GM21723 (cell line): Measurements from ENCODE around the gene SESTD1.

Experiments
- ATAC-seq: cut with Tn5 transposase; IDR thresholded peaks from one replicate; pipeline ENCODE4 v1.9.1; 2021; ENCODE audit warnings: mild to moderate bottlenecking, moderate library complexity; ENCODE audit not compliant: unreplicated experiment

The SESTD1 gene

DNA sequence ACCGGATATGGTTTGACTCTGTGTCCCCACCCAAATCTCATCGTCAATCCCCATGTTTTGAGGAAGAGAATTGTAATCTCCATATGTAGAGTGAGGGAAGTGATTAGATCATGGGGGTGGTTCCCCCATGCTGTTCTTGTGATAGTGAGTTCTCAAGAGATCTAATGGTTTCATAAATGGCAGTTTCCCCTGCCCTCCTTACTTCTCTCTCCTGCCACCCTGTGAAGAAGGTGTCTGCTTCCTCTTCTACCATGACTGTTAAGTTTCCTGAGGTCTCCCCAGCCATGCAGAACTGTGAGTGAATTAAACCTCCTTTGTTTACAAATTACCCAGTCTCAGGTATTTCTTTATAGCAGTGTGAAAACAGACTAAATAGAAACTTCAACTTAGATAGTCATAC, 69.5 kb downstream of the SESTD1 start:
- no peak for ATAC-seq

DNA sequence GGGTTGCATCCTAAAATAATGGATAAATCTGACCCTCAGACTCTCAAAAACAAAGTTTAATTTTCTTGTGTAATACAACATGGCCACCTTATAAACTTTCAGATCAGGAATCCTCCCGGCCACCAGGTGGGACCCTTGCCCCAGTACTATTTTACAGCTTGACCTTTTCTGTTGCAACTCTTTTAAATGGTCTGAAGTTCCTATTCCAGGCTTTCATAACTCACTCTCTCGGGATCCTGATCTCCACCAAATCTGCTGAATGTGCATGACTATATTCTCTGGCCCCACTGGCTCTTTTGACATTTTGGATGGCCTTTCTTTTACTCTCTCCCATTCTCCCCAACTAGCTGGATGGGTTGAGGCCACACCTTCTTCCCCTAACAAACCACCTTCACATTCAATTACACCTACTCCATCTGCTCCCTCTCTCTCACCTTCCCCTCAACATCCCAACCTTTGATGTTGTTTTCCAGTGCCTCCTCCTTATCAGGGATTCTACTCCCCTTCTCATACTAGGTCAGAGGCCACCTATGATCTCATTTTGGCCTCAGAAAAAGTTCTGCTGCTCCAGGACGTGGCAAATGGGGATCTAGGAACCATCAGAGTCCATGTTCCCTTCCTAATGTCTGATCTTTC, 70.8 kb downstream of the SESTD1 start:
- ATAC-seq = no peak

DNA sequence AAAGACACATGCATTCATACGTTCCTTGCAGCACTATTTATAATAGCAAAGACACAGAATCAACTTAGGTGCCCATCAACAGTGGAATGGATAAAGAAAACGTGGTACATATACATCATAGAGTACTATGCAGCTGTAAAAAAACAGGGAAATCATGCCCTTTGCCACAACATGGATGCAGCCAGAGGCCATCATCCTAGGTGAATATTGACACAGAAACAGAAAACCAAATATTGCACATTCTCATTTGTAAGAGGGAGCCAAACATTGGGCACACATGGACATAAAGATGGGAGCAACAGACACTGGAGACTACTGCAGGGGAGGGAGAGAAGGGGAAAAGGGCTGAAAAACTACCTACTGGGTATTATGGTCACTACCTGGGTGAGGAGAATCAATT, 73.5 kb downstream of the SESTD1 start:
- no peak for ATAC-seq

DNA sequence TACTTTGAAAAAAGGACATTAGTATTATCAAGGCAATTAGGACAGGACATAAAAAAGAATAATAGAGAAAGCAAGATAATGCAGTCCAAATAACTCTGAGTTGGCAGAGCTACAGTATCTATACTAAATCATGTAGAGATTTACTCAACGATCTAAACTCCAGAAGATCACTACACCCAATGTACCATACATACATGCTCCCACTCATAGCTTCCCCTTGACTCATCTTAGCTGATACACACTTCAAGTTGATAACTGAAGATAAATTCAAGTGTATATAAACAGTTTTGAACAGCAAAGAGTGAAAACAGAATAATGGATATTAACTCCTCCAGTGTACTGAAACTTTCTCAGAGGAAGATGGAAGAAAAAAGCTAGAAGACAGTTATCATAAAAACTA, 78.5 kb downstream of the SESTD1 start:
- ATAC-seq = no peak

DNA sequence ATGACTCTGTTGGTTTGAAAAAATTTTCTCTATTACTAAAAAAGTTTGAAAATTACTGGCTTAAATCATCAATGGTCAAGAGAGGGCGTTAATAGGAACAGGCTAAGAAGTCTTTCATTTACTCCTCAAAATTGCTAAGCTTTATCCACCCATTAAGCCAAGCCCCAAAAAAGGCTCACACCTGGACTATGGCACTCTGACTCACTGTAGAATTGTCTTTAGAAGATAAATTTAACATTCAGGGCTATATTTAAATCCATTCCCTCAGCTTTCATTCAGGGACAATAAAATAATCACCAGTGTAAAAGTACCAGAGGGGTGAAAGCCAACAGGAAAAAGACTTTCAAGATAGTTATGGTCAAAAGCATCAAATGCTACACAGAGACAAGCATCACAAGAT, 80.0 kb downstream of the SESTD1 start:
- ATAC-seq = no peak

DNA sequence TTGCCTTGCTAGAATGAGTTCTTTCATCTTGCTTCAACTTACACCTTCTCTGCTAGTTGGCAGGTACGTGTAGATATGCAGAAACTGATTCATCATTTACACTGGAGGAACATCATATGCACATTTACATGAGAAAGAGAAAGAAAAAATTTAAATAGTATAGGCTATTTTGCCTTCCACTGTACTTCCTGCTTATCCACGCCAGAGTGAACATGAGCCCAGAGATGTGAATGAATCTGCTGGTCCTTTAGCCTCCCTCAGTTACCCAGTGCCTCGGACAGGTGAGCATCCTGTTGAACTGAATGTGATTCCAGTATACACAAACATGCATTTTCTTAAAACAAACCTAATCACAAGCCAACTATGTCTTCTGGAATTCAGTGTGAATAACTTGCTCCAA, 83.6 kb downstream of the SESTD1 start:
- no peak for ATAC-seq

DNA sequence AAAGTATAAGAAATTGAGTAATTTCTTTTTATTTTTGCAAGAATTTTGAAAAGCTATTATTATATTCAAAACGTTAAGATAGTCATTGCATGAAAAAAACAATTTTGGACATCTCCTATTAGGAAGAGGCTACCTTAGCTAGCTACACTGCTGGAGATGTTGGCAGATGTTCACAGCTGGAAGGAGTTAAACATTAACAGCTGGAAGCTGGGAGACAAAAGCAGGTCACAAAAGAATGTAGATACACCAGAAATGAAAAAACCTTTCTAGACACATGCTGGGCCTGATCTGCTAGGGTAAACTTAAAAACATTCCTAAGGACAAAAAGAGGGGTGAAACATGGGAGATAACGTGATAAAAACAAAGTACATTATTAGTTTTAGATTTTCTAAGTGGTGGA, 84.4 kb downstream of the SESTD1 start:
- no peak for ATAC-seq

DNA sequence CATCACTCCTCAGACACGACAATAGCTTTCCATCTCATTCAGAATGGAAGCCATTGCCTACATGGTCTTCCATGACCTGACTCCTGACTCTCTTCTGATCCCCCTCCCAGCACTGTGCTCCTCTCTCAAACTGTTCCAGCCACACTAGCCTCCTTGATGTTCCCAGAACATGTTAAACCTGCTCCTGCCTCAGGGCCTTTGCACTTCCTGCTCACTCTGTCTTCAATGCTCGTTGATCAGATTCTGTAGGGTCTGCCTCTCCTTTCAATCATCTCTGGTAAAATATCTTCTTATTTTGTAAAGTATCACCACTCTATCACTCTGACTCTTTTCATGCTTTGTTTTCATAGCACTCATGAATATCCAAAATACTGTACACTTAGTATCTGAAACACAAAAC, 84.9 kb downstream of the SESTD1 start:
- ATAC-seq = no peak

DNA sequence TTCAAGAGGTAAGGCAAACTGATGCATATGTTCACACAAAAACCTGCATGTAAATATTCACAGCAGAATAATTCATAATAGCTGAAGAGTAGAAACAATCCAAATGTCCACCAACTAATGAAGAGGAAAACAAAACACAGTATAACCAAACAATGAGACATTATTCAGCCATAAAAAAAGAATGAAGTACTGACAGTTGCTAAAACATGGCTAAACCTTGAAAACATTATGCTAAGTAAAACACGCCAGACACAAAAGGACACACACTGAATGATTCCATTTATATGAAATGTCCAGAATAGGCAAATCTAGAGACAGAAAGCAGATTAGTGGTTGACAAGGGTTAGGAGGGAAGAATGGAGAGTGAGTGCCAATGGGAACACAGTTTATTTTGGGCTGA, 86.9 kb downstream of the SESTD1 start:
- ATAC-seq = no peak

DNA sequence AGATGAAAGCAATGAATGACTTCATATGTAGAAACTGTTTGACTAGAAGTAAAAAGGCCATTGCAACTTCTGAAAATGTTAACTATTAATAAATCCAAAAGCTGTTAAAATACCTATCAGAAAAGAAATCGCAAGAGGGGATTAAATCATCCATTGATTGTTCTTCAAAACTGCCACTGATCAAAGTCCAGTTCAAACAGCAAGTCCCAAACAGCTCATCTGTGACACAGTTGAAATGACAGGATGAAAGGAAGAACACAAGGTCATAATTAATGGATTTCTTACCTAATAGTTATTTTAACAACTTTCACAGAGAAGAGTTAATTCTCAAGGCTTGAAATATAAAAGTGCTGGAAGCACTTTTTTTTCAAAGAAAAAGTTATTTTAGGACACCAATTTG, 90.4 kb downstream of the SESTD1 start:
- ATAC-seq = no peak

DNA sequence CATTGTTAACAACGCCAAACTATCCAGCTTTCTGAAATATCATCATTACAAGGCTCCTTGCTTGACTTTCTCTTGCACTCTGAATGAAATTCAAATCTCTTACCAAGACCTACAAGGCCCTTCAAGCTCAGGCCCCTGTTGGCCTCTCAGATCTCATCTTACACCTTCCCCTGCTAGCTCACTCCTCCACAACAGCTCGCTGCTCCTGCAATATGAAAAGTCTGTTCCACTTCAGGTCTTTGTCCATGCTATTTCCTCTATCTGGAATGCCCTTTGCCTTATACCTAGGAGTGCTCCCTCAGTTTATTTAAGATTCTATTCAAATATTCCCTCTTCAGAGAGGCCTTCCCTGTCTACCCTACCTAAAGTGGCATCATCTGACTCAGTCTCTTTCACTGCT, 91.7 kb downstream of the SESTD1 start:
- ATAC-seq = no peak

DNA sequence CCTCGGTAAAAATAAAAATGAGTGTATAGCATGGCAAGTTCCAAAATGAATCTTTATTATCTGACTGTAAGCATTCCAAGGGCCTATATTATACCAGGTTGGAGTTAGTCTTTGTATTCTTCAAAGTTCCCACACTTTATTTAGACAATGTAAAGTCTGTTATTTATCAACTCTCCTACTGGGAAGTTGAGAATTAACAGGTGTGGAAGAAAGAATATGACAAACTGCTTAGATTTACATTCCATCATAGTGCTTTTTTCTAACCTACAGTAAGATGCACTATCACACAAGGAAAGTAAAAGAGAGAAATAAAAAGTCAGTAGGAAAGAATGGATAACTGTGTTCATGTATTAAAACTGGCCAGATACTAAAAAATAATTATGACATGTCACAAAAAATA, 93.3 kb downstream of the SESTD1 start:
- ATAC-seq = no peak

DNA sequence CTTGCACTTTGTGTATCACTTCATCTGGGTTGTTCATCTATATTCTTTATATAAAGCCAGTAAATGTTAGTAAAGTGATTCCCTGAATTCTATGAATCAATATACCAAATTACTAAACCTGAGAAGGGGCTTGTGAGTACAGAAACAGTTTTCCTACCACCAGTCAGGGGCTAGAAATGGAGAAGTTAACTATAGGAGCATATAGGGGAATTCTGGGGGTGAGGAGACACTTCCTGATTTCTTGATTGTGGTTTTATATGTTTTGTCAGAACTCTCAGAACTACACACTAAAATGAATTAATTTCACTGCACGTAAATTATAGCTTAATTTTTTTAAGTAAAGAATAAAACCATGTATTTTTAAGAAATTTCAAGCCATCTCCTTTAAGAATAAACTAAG, 93.7 kb downstream of the SESTD1 start:
- no peak for ATAC-seq

DNA sequence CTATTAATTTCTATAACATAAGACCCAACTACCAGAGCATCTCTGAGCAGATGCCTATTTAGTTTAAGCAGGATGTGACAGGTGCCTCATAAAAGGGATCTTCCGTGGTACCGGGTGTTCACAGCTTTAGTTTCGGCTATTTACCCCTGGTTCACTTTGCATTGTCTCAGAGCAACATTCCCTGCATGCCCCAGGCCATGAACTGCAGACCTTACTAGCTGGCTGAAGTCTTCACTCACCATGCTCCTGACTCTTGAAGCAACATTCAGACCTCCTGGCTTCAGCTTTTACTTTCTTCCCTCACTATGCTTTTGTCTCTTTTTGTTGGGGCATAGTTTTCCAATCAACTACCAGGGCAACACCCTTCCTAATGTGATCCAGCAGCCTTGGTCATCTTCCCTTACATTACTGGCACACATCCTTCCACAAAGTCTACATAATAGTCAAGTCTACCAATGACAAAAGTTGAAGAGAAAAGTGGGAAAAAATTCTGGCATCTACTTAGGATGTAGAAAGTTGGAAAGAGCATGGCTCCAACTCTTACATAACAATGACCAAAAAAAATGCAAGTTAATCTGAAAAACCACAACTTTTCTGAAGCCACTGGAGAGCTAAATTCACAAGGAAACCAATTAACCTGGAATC, 99.2 kb downstream of the SESTD1 start:
- no peak for ATAC-seq

DNA sequence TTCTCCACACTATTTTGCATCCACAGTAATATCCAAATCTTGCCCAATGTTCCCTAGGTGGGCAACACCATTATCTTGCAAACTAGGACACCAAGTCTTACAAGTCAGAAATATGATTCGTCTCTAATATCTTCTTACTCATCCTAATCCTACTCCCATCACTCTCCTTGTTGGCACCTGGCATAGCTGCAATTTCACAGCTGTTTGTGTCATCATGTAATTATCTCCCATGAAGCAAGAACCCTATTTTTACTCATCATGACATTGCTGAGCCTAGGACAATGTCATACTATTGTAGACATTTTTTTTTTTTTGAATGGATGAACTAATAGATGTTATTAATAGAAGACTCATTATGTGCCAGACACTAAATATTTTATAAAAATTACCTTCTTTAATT, 123.4 kb downstream of the SESTD1 start:
- no peak for ATAC-seq

DNA sequence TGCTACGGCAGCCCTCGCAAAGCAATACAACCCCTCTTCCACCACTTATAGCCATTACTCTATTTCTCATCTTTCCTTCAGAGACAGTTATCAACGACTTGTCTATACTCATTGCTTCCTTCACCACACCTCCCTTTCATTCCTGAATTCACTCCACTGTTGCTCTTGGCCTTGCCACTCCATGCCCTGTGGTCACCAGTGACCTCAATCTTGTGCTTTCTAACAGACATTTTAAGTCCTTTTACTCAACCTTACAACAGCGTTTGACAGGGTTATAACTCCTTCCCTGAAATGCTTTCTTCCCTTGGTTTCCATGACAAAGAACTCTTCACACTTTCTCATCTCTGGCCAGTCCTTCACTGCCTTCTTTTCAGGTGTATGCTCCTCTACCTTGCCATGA, 124.1 kb downstream of the SESTD1 start:
- ATAC-seq = no peak

DNA sequence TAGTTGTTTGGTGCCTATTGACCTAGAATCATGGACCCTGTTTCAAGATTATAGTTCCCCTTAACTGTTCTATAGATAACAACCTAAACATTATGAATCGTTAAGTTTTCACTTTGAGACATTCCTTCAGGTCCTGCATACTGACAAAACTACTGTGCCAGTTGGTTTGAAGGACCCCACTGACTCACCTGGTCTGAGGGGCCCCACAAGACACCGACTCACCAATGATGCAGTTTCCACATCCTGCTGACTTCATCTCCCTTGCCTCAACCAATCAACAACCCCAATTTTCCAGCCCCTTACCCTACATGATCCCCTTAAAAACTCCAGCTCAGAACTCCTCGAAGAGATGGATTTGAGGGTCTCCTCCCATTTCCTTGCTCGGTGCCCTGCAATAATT, 125.1 kb downstream of the SESTD1 start:
- ATAC-seq = no peak

DNA sequence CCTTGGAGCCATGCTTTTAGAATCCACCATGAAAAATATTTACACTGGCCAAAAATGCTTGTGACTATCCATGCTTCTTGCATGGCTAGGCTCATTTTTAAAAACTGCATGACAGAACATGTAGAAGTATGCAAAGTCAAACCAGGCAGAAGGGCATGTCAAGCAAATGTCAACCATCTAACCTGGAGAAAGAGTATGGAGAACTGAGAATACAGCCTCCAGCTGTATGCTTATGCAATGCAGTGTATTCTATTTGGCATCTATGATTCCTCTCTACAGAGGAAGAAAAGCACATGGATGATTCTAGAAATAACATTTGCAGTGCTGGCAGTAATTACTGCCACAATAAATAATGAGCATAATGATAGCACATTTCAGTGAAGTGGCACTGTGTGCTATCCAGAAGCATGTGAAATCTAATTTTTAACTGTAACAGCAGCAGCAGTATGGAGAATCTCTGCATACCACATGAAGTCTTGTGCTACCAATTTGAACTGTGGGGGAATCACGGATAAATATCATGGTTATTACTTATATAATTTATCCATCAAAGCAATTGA, 127.4 kb downstream of the SESTD1 start:
- ATAC-seq = no peak

DNA sequence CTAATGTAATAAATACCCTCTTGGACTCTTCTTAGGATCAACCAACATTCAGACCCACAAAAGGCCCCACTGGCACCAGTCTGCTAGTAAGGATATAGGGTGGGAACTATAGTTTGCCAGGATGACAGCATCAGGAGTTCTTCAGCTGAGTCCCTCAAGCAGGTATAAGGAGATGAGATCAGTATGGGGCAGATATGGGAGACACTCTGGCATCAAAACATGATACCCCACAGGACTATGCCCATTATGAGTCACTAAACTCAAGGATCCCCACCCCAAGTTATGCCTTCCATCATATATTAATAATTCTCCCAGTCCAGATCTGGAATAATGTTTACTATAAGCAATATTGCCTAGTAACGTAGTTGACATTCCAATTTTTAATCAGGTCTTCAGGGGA, 131.6 kb downstream of the SESTD1 start:
- ATAC-seq = no peak

DNA sequence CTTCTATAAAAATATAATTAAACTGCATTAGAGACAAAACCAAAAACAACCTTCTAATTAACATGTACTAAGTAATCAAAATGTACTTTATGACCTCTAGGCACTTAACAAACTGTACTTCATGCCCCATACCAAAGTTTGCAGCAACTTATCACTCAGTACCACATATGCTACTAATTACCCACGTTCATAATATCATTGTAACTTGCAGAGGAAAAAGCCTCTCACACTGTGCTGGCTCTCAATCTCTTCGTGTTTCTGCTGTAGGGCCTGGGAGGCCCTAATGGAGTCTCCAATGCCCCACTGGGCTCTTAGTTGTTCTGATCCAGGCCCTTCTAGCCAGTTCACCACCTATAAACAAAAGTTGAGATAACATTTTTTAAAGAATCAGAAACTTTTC, 132.6 kb downstream of the SESTD1 start:
- no peak for ATAC-seq

DNA sequence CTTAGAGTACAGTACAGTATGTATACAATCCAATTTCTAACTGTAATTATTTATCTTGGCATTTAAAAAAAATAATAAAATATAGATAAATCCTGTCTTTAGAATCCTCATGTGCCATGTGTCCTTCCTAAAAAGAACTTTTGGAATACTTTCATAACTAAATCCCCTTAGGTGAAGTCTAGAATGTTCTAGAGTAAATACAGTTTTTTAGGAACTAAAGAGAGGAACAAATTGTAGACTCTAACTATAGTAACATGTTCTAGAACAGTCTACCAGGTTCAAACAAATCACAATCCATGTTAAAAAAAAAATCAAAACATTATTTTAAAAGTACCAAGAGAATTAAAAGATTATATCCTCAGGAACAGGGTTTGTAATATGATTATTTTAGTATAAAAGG, 134.1 kb downstream of the SESTD1 start:
- no peak for ATAC-seq

DNA sequence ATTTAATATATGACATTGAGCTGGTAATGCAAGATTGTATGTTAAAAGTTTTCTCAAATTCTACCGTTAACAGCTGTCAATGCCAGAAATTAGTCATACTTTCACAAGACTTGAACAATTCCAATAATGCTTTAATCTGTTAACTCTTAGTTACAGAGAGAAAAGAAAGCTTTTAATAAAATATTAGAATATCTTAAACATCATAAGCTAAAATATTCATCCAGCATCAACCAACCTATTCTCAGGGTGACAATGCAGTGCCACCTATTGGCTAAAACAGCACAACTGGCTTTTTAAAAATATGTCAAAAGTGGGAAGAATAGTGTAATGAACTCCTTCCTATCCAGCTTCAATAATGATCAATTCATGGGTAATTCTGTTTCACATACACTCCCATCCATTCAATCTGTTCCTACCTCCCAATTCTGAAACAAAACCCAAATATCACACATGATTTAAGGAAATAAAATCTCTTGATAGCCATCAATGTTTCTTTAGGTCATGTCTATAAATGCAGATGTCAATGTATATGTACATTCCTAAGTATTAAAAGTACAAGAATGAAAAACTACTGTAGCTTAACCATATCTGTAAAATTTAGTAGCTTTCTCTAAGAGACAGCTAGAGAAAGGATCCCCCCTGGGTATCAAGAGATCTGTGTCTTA, 134.9 kb downstream of the SESTD1 start:
- peak; percentile 54 for ATAC-seq
